Measurements from ENCODE around the gene NOTCH1. TPM values are rescaled to one million over a fixed set of nuclear protein-coding genes. Genes with fewer than 3 reads are reported as not detected.

Gene NOTCH1
- total and polyA plus RNA-seq, 2 of the 13 experiments (the other 11 are each of a cell fraction or from before 2014, with no cell fraction given): 0.09 to 0.35 TPM

- TF ChIP-seq ZBTB46 (CRISPR knock-in tag; IDR thresholded peaks at IDR 0.05; ENCODE audit: borderline replicate concordance) (no peak), ZNF121 (CRISPR knock-in tag; IDR thresholded peaks at IDR 0.05) (no peak), ZNF800 (CRISPR knock-in tag; IDR thresholded peaks at IDR 0.05) (no peak), ZNF235 (CRISPR knock-in tag; IDR thresholded peaks at IDR 0.05; ENCODE audit: borderline replicate concordance) (no peak), ZNF329 (CRISPR knock-in tag; IDR thresholded peaks at IDR 0.05; ENCODE audit: low read depth) (no peak), ZNF782 (CRISPR knock-in tag; IDR thresholded peaks at IDR 0.05; ENCODE audit: borderline replicate concordance) (no peak), ZNF556 (CRISPR knock-in tag; IDR thresholded peaks at IDR 0.05; ENCODE audit: borderline replicate concordance) (no peak), ZSCAN31 (CRISPR knock-in tag; IDR thresholded peaks at IDR 0.05; ENCODE audit: low read depth) (no peak; the same call in 1 of the 2 replicates), AKAP8 (CRISPR knock-in tag; IDR thresholded peaks at IDR 0.05) (no peak), ZNF337 (CRISPR knock-in tag; IDR thresholded peaks at IDR 0.05; ENCODE audit: borderline replicate concordance, low read depth) (no peak), ZNF446 (CRISPR knock-in tag; IDR thresholded peaks at IDR 0.05) (no peak), ZNF512 (CRISPR knock-in tag; IDR thresholded peaks at IDR 0.05) (no peak), ATF4 (CRISPR knock-in tag; IDR thresholded peaks at IDR 0.05) (no peak), TEAD2 (CRISPR knock-in tag; IDR thresholded peaks at IDR 0.05) (no peak), HNRNPH1 (optimal IDR thresholded peaks at IDR 0.05; ENCODE audit: low read depth, low read length) (no peak), SALL2 (CRISPR knock-in tag; IDR thresholded peaks at IDR 0.05) (no peak), ZNF503 (CRISPR knock-in tag; IDR thresholded peaks at IDR 0.05) (no peak), TGIF2 (CRISPR knock-in tag; IDR thresholded peaks at IDR 0.05) (no peak), PAWR (CRISPR knock-in tag; IDR thresholded peaks at IDR 0.05; ENCODE audit: borderline replicate concordance) (no peak), RNF2 (conservative IDR thresholded peaks at IDR 0.05; ENCODE audit: low read depth) (no peak), GLI4 (CRISPR knock-in tag; IDR thresholded peaks at IDR 0.05; ENCODE audit: borderline replicate concordance) (no peak), ZFP62 (CRISPR knock-in tag; IDR thresholded peaks at IDR 0.05) (no peak)
Observed at GRCh38 chr9:136483589-136484152, 62.2 kb downstream of the NOTCH1 start (continued).
